HepG2 (cell line): Measurements from ENCODE around the gene LEF1. TPM values are rescaled to one million over a fixed set of nuclear protein-coding genes. Genes with fewer than 3 reads are reported as not detected.

Source experiments
- ATAC-seq: fragments of 200-7000 bp; cut with Tn5 transposase; 3 replicates; pipeline ENCODE4 v1.9.1; 2020; ENCODE audit warnings: mild to moderate bottlenecking, moderate library complexity
- BruUV-seq: library from RNA; stranded (reverse); fragments of 400-500 nt; replicated peaks from 2 replicates; lab custom pipeline; 2021; lab: Mats Ljungman, UMichigan
- CTCF ChIA-PET: fragments of 300-600 bp; formaldehyde crosslinking; extraction: SDS; loops from one replicate; lab custom pipeline; 2021; ENCODE audit warnings: low total read pairs, inconsistent platforms, low intra/inter-chr PET ratio; lab: Yijun Ruan, JAX
- POLR2A ChIA-PET: fragments of 350-600 bp; sonication (Branson Sonifier 250); formaldehyde crosslinking; loops from one replicate; lab custom pipeline; 2020; ENCODE audit warnings: antibody characterized with exemption, inconsistent platforms; lab: Yijun Ruan, JAX
- DNase-seq: peaks from one replicate; pipeline ENCODE4 v3.0.0-alpha.2; 2015; ENCODE audit warnings: low spot score
- FAIRE-seq: peaks from 3 replicates; lab custom pipeline; 2011; peaks lifted over from hg19 to GRCh38; lab: Jason Lieb, UNC
- H2AFZ ChIP-seq: one replicate; pipeline ENCODE4 v1.6.1; 2011; ENCODE audit warnings: low read length, inconsistent platforms
- H3K27ac ChIP-seq: fragments of 300-600 bp; 3 replicates; pipeline ENCODE4 v1.8.0; 2011; ENCODE audit warnings: mixed run types, mild to moderate bottlenecking, mixed read lengths, low read length, inconsistent platforms; ENCODE audit not compliant: insufficient read depth; ENCODE audit errors: extremely low read length
- H3K27me3 ChIP-seq, 2 experiments: fragments of 200-600 bp in 1 of 2; 2 replicates in 1 of 2; 3 replicates in 1 of 2; pipeline versions ENCODE4 v1.6.0 to v1.8.0; 2011; ENCODE audit warnings: low read length in 2 of 2, mild to moderate bottlenecking in 2 of 2, moderate library complexity in 2 of 2, inconsistent platforms in 1 of 2; ENCODE audit not compliant: insufficient read depth in 2 of 2, control insufficient read depth in 1 of 2
- H3K36me3 ChIP-seq, 2 experiments: fragments of 200-600 bp in 1 of 2; replicated peaks in 1 of 2; 2 replicates in 1 of 2; 3 replicates in 1 of 2; pipeline versions ENCODE4 v1.5.1 to v1.8.0; 2011; ENCODE audit warnings: low read length in 2 of 2, inconsistent platforms in 1 of 2; ENCODE audit not compliant: insufficient read depth in 2 of 2, control insufficient read depth in 1 of 2
- H3K4me1 ChIP-seq: 2 replicates; pipeline ENCODE4 v1.5.1; 2012; ENCODE audit warnings: low read length, inconsistent platforms; ENCODE audit not compliant: insufficient read depth
- H3K4me2 ChIP-seq: 2 replicates; pipeline ENCODE4 v1.6.0; 2011; ENCODE audit warnings: low read depth, low read length, inconsistent platforms
- H3K4me3 ChIP-seq, 3 experiments: fragments of 200-600 bp in 1 of 3; sonication (generic), shearing (Covaris generic) in 1 of 3; replicated peaks in 1 of 3; 2 replicates each; pipeline ENCODE4 v1.5.1; 2011 to 2016; ENCODE audit warnings: low read length in 3 of 3, inconsistent platforms in 2 of 3, low read depth in 2 of 3, mild to moderate bottlenecking in 2 of 3, control low read depth in 1 of 3, mixed read lengths in 1 of 3; ENCODE audit not compliant: insufficient read depth in 1 of 3
- H3K79me2 ChIP-seq: one replicate; pipeline ENCODE4 v1.6.1; 2011; ENCODE audit warnings: low read length, inconsistent platforms; ENCODE audit not compliant: insufficient read depth
- H3K9ac ChIP-seq: 2 replicates; pipeline ENCODE4 v1.6.0; 2011; ENCODE audit warnings: mild to moderate bottlenecking, low read depth, low read length, inconsistent platforms; ENCODE audit not compliant: insufficient read depth
- H3K9me3 ChIP-seq: 2 replicates; pipeline ENCODE4 v1.5.1; 2012; ENCODE audit warnings: mild to moderate bottlenecking, low read length
- H4K20me1 ChIP-seq: 2 replicates; pipeline ENCODE4 v1.6.0; 2011; ENCODE audit warnings: inconsistent platforms, mild to moderate bottlenecking, low read length, moderate library complexity; ENCODE audit not compliant: insufficient read depth
- ATF7-NPFF ChIP-seq: sonication (generic); formaldehyde crosslinking; IDR thresholded peaks from 2 replicates; pipeline ENCODE4 v1.8.1; 2023; ENCODE audit warnings: mild to moderate bottlenecking, low read depth, missing genetic modification reagents, moderate library complexity
- DDIT3 ChIP-seq: sonication (generic); formaldehyde crosslinking; IDR thresholded peaks from 2 replicates; pipeline ENCODE4 v1.4.0; 2020; ENCODE audit warnings: mild to moderate bottlenecking, missing genetic modification reagents
- HIC2 ChIP-seq: sonication (generic); formaldehyde crosslinking; IDR thresholded peaks from 2 replicates; pipeline ENCODE4 v1.9.0; 2022; ENCODE audit warnings: low read depth, missing genetic modification reagents
- HINFP ChIP-seq: sonication (generic); formaldehyde crosslinking; IDR thresholded peaks from 2 replicates; pipeline ENCODE4 v1.4.0; 2020; ENCODE audit warnings: low read depth, mild to moderate bottlenecking, missing genetic modification reagents
- HNRNPL ChIP-seq: fragments of 200-400 bp; formaldehyde crosslinking; IDR thresholded peaks from 2 replicates; pipeline ENCODE4 v1.6.1; 2017; ENCODE audit warnings: mild to moderate bottlenecking, low read depth, low read length
- PITX1 ChIP-seq: sonication (generic); formaldehyde crosslinking; IDR thresholded peaks from 2 replicates; pipeline ENCODE4 v1.5.1; 2020; ENCODE audit warnings: mild to moderate bottlenecking, missing genetic modification reagents
- SRY ChIP-seq: sonication (generic); formaldehyde crosslinking; IDR thresholded peaks from 2 replicates; pipeline ENCODE4 v1.8.0; 2022; ENCODE audit warnings: mild to moderate bottlenecking, missing genetic modification reagents
- TFAP4 ChIP-seq: sonication (generic); IDR thresholded peaks from 2 replicates; pipeline ENCODE4 v1.6.1; 2016; ENCODE audit warnings: low read depth, borderline replicate concordance
- ZNF367 ChIP-seq: sonication (generic); formaldehyde crosslinking; IDR thresholded peaks from 2 replicates; pipeline ENCODE4 v1.4.0; 2020; ENCODE audit warnings: missing genetic modification reagents, borderline replicate concordance
- ZNF639 ChIP-seq: conservative IDR thresholded peaks from 2 replicates; pipeline ENCODE4 v1.6.1; 2018; ENCODE audit warnings: missing genetic modification reagents
- whole genome bisulfite sequencing: methylation state at CpG from one replicate; pipeline ENCODE4 v1.1.6; 2017; ENCODE audit warnings: low lambda C conversion rate; 5-methylcytosine and 5-hydroxymethylcytosine counted together
- in situ Hi-C: cut with HindIII; loops from 2 replicates; pipeline ENCODE4 v1.10.0; 2017; ENCODE audit warnings: low pct_unique_long_range_greater_than_20kb; ENCODE audit not compliant: extremely low pct_ligation_motif_present
- intact Hi-C: fragments of 100-400 bp; cut with micrococcal nuclease; formaldehyde crosslinking; loops from one replicate; pipeline ENCODE4 v1.10.0; 2022; ENCODE audit not compliant: unreplicated experiment
- polyA plus RNA-seq, 8 experiments: library from polyadenylated mRNA; depleted of rRNA in 3 of 8; stranded (reverse) in 7 of 8; unstranded in 1 of 8; fragments of >200 nt; fragmentation: Illumina TruSeq in 4 of 8; extraction: Trizol in 4 of 8; gene quantifications; 2 replicates each; pipeline versions ENCODE4 v1.2.1 to v1.2.3, GENCODE V29; 2011 to 2016; ENCODE audit warnings: low read depth in 4 of 8, missing spikeins in 1 of 8, mixed read lengths in 1 of 8; ENCODE audit not compliant: insufficient read depth in 1 of 8
- total RNA-seq, 5 experiments: library from RNA; depleted of rRNA; stranded (reverse); fragments of >200 nt; fragmentation: Illumina TruSeq; extraction: Trizol; gene quantifications; 2 replicates each; pipeline ENCODE4 v1.2.3, GENCODE V29; 2016; ENCODE audit warnings: low read depth in 1 of 5

Gene LEF1
- total and polyA plus RNA-seq, 2 of the 13 experiments (the other 11 are each of a cell fraction or from before 2014, with no cell fraction given) = 0.22 to 0.29 TPM

GRCh38 chr4:108054025-108054638, 114.6 kb downstream of the LEF1 start:
- Histone ChIP-seq H4K20me1 (no peaks in the 10 kb centered on the region), H2AFZ (no peak overlapping the region), H3K9me3 (no peaks in the 10 kb centered on the region), H3K36me3 (no peaks in the 10 kb centered on the region), H3K79me2 (no peaks in the 10 kb centered on the region), H3K4me3 (no peak overlapping the region), H3K27ac (no peak overlapping the region), H3K4me2 (no peak overlapping the region), H3K27me3 (no peaks in the 10 kb centered on the region; a peak in 1 of 5 replicates), H3K9ac (no peak overlapping the region), H3K4me1 (peaks cover 6% of the 10 kb centered on the region; the same call in 1 of the 2 replicates)
- intact Hi-C loops (no loop called here), in situ Hi-C loops (no loop called here)
- FAIRE-seq (no peak), DNase-seq (no peak), ATAC-seq (no peak)
- no TSS peak for BruUV-seq
- ChIA-PET POLR2A (no interaction called here), CTCF (no interaction called here)
- TF ChIP-seq HNRNPL (no peak), HINFP (CRISPR knock-in tag) (no peak), TFAP4 (no peak)
- WGBS = 69% methylated on average over 14 of the region's 16 CpGs

GRCh38 chr4:108053251-108053711, 115.5 kb downstream of the LEF1 start:
- no peaks in the 10 kb centered on the region for H3K4me1 ChIP-seq
- no peak overlapping the region for H3K9ac ChIP-seq
- H3K4me2 ChIP-seq = no peak overlapping the region
- H4K20me1 ChIP-seq = no peaks in the 10 kb centered on the region
- intact Hi-C loops (no loop called here), in situ Hi-C loops (no loop called here)
- CTCF ChIA-PET = no interaction called here
- H3K9me3 ChIP-seq = no peaks in the 10 kb centered on the region
- H3K4me3 ChIP-seq = no peak overlapping the region
- WGBS = 0% methylated on average over 1 of the region's 1 CpG
- no peak overlapping the region for H2AFZ ChIP-seq
- H3K36me3 ChIP-seq = no peaks in the 10 kb centered on the region
- POLR2A ChIA-PET = no interaction called here
- no peak for DNase-seq
- no TSS peak for BruUV-seq
- no peaks in the 10 kb centered on the region for H3K79me2 ChIP-seq
- H3K27ac ChIP-seq = no peak overlapping the region
- TF ChIP-seq PITX1 (CRISPR knock-in tag) = no peak
- TF ChIP-seq SRY (CRISPR knock-in tag) = no peak
- no peak for TF ChIP-seq ZNF639 (CRISPR knock-in tag)
- TF ChIP-seq ZNF367 (CRISPR knock-in tag) = no peak
- no peak for TF ChIP-seq HIC2 (CRISPR knock-in tag)
- no peak for TF ChIP-seq DDIT3 (CRISPR knock-in tag)
- no peak for TF ChIP-seq ATF7-NPFF (CRISPR knock-in tag)
- no peaks in the 10 kb centered on the region; a peak in 1 of 5 replicates for H3K27me3 ChIP-seq
- ATAC-seq = peak; percentile 45; the same call in 2 of the 3 replicates
- no peak for FAIRE-seq
